HCT116 (cell line): ENCODE measurements around the gene KLHL9.

Experiments
- ATF3 ChIP-seq: IDR thresholded peaks from 2 replicates; pipeline ENCODE4 v1.6.1; 2012
- CTCF ChIP-seq, 3 experiments: fragments of 200-600 bp in 1 of 3; sonication (generic) in 1 of 3; IDR thresholded peaks in 2 of 3; conservative IDR thresholded peaks in 1 of 3; 2 replicates each; pipeline ENCODE4 v1.5.1; 2012 to 2017; ENCODE audit warnings: low read depth in 2 of 3, low read length in 2 of 3, antibody characterized with exemption in 1 of 3, borderline replicate concordance in 1 of 3, control low read depth in 1 of 3, mild to moderate bottlenecking in 1 of 3, mixed read lengths in 1 of 3, mixed run types in 1 of 3, moderate library complexity in 1 of 3; ENCODE audit not compliant: insufficient read depth in 1 of 3
- EZH2 ChIP-seq: fragments of 200-600 bp; sonication (generic); IDR thresholded peaks from 2 replicates; pipeline ENCODE4 v1.6.1; 2017; ENCODE audit warnings: antibody characterized with exemption, mixed run types
- EZH2phosphoT487 ChIP-seq: fragments of 200-600 bp; IDR thresholded peaks from 2 replicates; pipeline ENCODE4 v1.6.1; 2018; ENCODE audit warnings: antibody characterized with exemption, borderline replicate concordance
- MAX ChIP-seq: IDR thresholded peaks from 2 replicates; pipeline ENCODE4 v1.6.1; 2012
- POLR2A ChIP-seq: IDR thresholded peaks from 2 replicates; pipeline ENCODE4 v1.7.0; 2011; ENCODE audit warnings: borderline replicate concordance; ENCODE audit not compliant: insufficient read depth, insufficient read length; ENCODE audit errors: extremely low read depth
- POLR2AphosphoS5 ChIP-seq: IDR thresholded peaks from 2 replicates; pipeline ENCODE4 v1.6.1; 2011; ENCODE audit warnings: mild to moderate bottlenecking, low read depth, low read length, moderate library complexity
- YY1 ChIP-seq: IDR thresholded peaks from 2 replicates; pipeline ENCODE4 v1.6.1; 2011; ENCODE audit warnings: low read length, low read depth, moderate library complexity, mild to moderate bottlenecking; ENCODE audit not compliant: insufficient replicate concordance; ENCODE audit errors: extremely low read depth
- ZFX ChIP-seq: fragments of 450-650 bp; IDR thresholded peaks from 2 replicates; pipeline ENCODE4 v1.6.1; 2017

- TF ChIP-seq YY1 = no peak
- peak; percentile 84 for TF ChIP-seq MAX
- peak; percentile 36; the same call in 1 of the 2 replicates for TF ChIP-seq POLR2AphosphoS5
- no peak for TF ChIP-seq EZH2phosphoT487
- no peak for TF ChIP-seq CTCF (IDR thresholded peaks at IDR 0.05 in 2 of 3, conservative IDR thresholded peaks at IDR 0.05 in 1 of 3; ENCODE audit: borderline replicate concordance in 1 of 3, insufficient read depth in 1 of 3, low read depth in 2 of 3, low read length in 2 of 3)
- TF ChIP-seq POLR2A = no peak
- 0 out of 2 replicates have a peak, but pooled peaks have one; percentile 25 for TF ChIP-seq ATF3
- no peak for TF ChIP-seq EZH2
- no peak for TF ChIP-seq ZFX
Observed at GRCh38 chr9:21294364-21294774, 40.8 kb downstream of the KLHL9 start.
